Measurements from ENCODE around the gene CUL7. TPM values are rescaled to one million over a fixed set of nuclear protein-coding genes. Genes with fewer than 3 reads are reported as not detected.

The CUL7 gene
- total and polyA plus RNA-seq, 2 of the 8 experiments (the other 6 are each of a cell fraction or from before 2014, with no cell fraction given), result 10.8 to 15.0 TPM

- Histone ChIP-seq H4K91ac (replicated peaks; ENCODE audit: insufficient read length, low read length) (peak within 1 kb of the TSS; percentile 45), H4K8ac (ENCODE audit: extremely low read depth, insufficient read depth, low read length) (peak within 1 kb of the TSS; percentile 69), H2BK20ac (ENCODE audit: low read length) (peak within 1 kb of the TSS; percentile 93; the same call in 1 of the 2 replicates), H3K27me3 (replicated peaks in 1 of 4; ENCODE audit: control insufficient read depth in 3 of 4, extremely low read depth in 1 of 4, insufficient read depth in 3 of 4, low read length in 3 of 4) (0 out of 7 replicates have a peak, but pooled peaks cover 0 to 2% (median 0%) of the 10 kb centered on the region in 4 experiments), H2BK15ac (ENCODE audit: low read length) (0 out of 2 replicates have a peak within 1 kb of the TSS, but pooled peaks have one; percentile 72), H3K9me3 (ENCODE audit: insufficient read depth in 2 of 2, low read depth in 1 of 2, low read length in 1 of 2) (no peaks in the 10 kb centered on the region), H4K20me1 (replicated peaks in 1 of 2; ENCODE audit: control insufficient read depth in 1 of 2, insufficient read depth in 2 of 2, low read length in 2 of 2) (peaks cover 7 to 12% of the 10 kb centered on the region in 2 experiments), H3K14ac (ENCODE audit: insufficient read length) (no peak within 1 kb of the TSS), H3K27ac (ENCODE audit: low read depth, low read length) (peak within 1 kb of the TSS; percentile 77; the same call in 1 of the 2 replicates), H3K56ac (replicated peaks; ENCODE audit: insufficient read length, low read depth, low read length) (peak within 1 kb of the TSS; percentile 81), H3K4me3 (ENCODE audit: extremely low read depth in 1 of 4, insufficient read depth in 2 of 4, low read depth in 3 of 4, low read length in 4 of 4) (peak within 1 kb of the TSS; percentile 84 to 95 (median 94)), H3K79me2 (ENCODE audit: control insufficient read depth in 1 of 2, insufficient read depth in 2 of 2, low read length in 2 of 2) (peaks cover 12 to 41% of the 10 kb centered on the region in 2 experiments), H4K5ac (ENCODE audit: insufficient read length, low read depth, low read length) (peak within 1 kb of the TSS; percentile 42), H3K4me1 (replicated peaks in 1 of 4; ENCODE audit: control insufficient read depth in 3 of 4, insufficient read depth in 4 of 4, low read length in 3 of 4) (peaks cover 6 to 17% (median 12%) of the 10 kb centered on the region in 4 experiments; a peak in 6 of 7 replicates), H2BK5ac (ENCODE audit: low read depth, low read length) (peak within 1 kb of the TSS; percentile 78; the same call in 1 of the 2 replicates), H2BK120ac (replicated peaks; ENCODE audit: low read depth, low read length) (peak within 1 kb of the TSS; percentile 93), H3K4ac (replicated peaks; ENCODE audit: insufficient read length, low read depth, low read length) (peak within 1 kb of the TSS; percentile 10), H3K18ac (ENCODE audit: extremely low read depth, low read length) (peak within 1 kb of the TSS; percentile 71), H2AFZ (ENCODE audit: low read length) (no peak within 1 kb of the TSS; the same call in 1 of the 2 replicates), H3K9ac (replicated peaks in 1 of 4; ENCODE audit: extremely low read depth in 1 of 4, low read depth in 3 of 4, low read length in 3 of 4) (peak within 1 kb of the TSS; percentile 72 to 88 (median 81)), H3K23ac (ENCODE audit: insufficient read length) (no peak within 1 kb of the TSS), H3K36me3 (ENCODE audit: control insufficient read depth in 2 of 4, insufficient read depth in 4 of 4, low read length in 3 of 4) (peaks cover 0 to 2% (median 0%) of the 10 kb centered on the region in 4 experiments; a peak in 2 of 8 replicates), H3K23me2 (ENCODE audit: low read depth, low read length) (peaks cover 10% of the 10 kb centered on the region; the same call in 1 of the 2 replicates), H3K4me2 (ENCODE audit: insufficient read depth in 1 of 2, low read depth in 2 of 2, low read length in 2 of 2) (peak within 1 kb of the TSS; percentile 68 to 76), H2AK5ac (ENCODE audit: low read depth, low read length) (peak within 1 kb of the TSS; percentile 84; the same call in 1 of the 2 replicates), H3K79me1 (ENCODE audit: low read depth, low read length) (peaks cover 9% of the 10 kb centered on the region), H2BK12ac (ENCODE audit: low read depth, low read length) (peak within 1 kb of the TSS; percentile 87; the same call in 1 of the 2 replicates)
- ChIA-PET POLR2A (ENCODE audit: partially characterized antibody) (interaction anchor here (0.8 to 5.0 kb wide), 21 partner anchors 8 to 171 kb away, joined by 3 to 43 read pairs (median 7); partner anchors contain the start of genes CNPY3, CUL7, CUL9 and KLC4), CTCF (ENCODE audit: partially characterized antibody) (interaction anchor here (1.0 to 4.8 kb wide), 9 partner anchors 12 to 71 kb away, joined by 3 to 40 read pairs (median 11); partner anchors contain the start of genes KLHDC3 and MEA1)
- DNase-seq (ENCODE audit: low read depth in 1 of 2, low spot score in 2 of 2) (peak in 1 of 2 experiments; percentile 88), FAIRE-seq (no peak)
- 10% methylated on average over 9 of the region's 60 CpGs; no CpG with 5 or more reads in 1 of the 2 experiments for WGBS, 2 experiments (ENCODE audit: extremely low coverage in 1 of 2, insufficient coverage in 1 of 2, insufficient read length in 1 of 2, insufficient replicate concordance in 2 of 2, low coverage in 1 of 2, low lambda C conversion rate in 2 of 2, missing lambda C conversion rate in 1 of 2)
- TF ChIP-seq EGR1 (IDR thresholded peaks at IDR 0.05; ENCODE audit: borderline replicate concordance, low read depth, low read length) (peak; percentile 91), POLR2AphosphoS5 (IDR thresholded peaks at IDR 0.05; ENCODE audit: low read depth, low read length) (0 out of 2 replicates have a peak, but pooled peaks have one; percentile 23), ASH2L (IDR thresholded peaks at IDR 0.05; ENCODE audit: low read length) (peak; percentile 81), CTBP2 (IDR thresholded peaks at IDR 0.05; ENCODE audit: borderline replicate concordance, insufficient read depth, insufficient read length, low read length) (peak; percentile 66), KDM1A (IDR thresholded peaks at IDR 0.05; ENCODE audit: borderline replicate concordance, low read length) (peak; percentile 37; the same call in 1 of the 2 replicates), TBP (IDR thresholded peaks at IDR 0.05; ENCODE audit: low read depth, low read length) (no peak), NANOG (IDR thresholded peaks at IDR 0.05; ENCODE audit: insufficient read depth, low read depth, low read length, poor library complexity, severe bottlenecking) (peak; percentile 8), CBX5 (IDR thresholded peaks at IDR 0.05; ENCODE audit: low read depth, low read length) (no peak), HDAC2 (IDR thresholded peaks at IDR 0.05; ENCODE audit: borderline replicate concordance in 1 of 2, low read depth in 2 of 2, low read length in 2 of 2) (0 out of 4 replicates have a peak, but pooled peaks of 1 of the 2 experiments have one; percentile 69)
Measured at GRCh38 chr6:43075670-43076463, 22.2 kb upstream of the CUL7 start, which contains the start of gene PTK7. Gene PTK7, plus strand, starts transcription at chr6:43076314. Its CDS starts 175 bp downstream, at chr6:43076489.
